ENCODE measurements around the gene ARHGAP45.

ARHGAP45 gene

GRCh38 chr19:1070576-1070930 is 3.6 kb downstream of the ARHGAP45 start:
- Histone ChIP-seq H3K4me3 (ENCODE audit: low read length) (no peak overlapping the region), H3K9me3 (ENCODE audit: control insufficient read depth, insufficient read depth, low read length) (no peaks in the 10 kb centered on the region), H3K4me2 (ENCODE audit: low read length) (no peak overlapping the region), H4K20me1 (ENCODE audit: control insufficient read depth, insufficient read depth, low read depth, low read length) (no peaks in the 10 kb centered on the region), H3K36me3 (ENCODE audit: control insufficient read depth, low read length) (peaks cover 49% of the 10 kb centered on the region), H3F3A (ENCODE audit: control insufficient read depth, insufficient read depth) (peaks cover 19% of the 10 kb centered on the region), H3K79me2 (ENCODE audit: control insufficient read depth, low read length) (peaks cover 65% of the 10 kb centered on the region), H3K4me1 (ENCODE audit: control insufficient read depth, low read length) (peaks cover 51% of the 10 kb centered on the region), H3K9me2 (replicated peaks; ENCODE audit: control insufficient read depth, low read length) (no peaks in the 10 kb centered on the region), H3K27me3 (ENCODE audit: control insufficient read depth, low read length) (no peaks in the 10 kb centered on the region), H3K27ac (ENCODE audit: low read depth, low read length) (no peak overlapping the region)
- no peak for TF ChIP-seq CTCF (IDR thresholded peaks at IDR 0.05; ENCODE audit: low read depth, low read length, poor library complexity, severe bottlenecking)
- no peak for TF ChIP-seq EZH2phosphoT487 (IDR thresholded peaks at IDR 0.05; ENCODE audit: borderline replicate concordance, low read length)

GRCh38 chr19:1070931-1071791 is 4.2 kb downstream of the ARHGAP45 start:
- no peaks in the 10 kb centered on the region for H3K9me2 ChIP-seq (replicated peaks; ENCODE audit: control insufficient read depth, low read length)
- peaks cover 71% of the 10 kb centered on the region for H3K79me2 ChIP-seq (ENCODE audit: control insufficient read depth, low read length)
- H3K27me3 ChIP-seq (ENCODE audit: control insufficient read depth, low read length), result no peaks in the 10 kb centered on the region
- no peak overlapping the region for H3K4me3 ChIP-seq (ENCODE audit: low read length)
- no peak overlapping the region for H3K27ac ChIP-seq (ENCODE audit: low read depth, low read length)
- H3K4me2 ChIP-seq (ENCODE audit: low read length), result no peak overlapping the region
- peaks cover 23% of the 10 kb centered on the region for H3F3A ChIP-seq (ENCODE audit: control insufficient read depth, insufficient read depth)
- peaks cover 55% of the 10 kb centered on the region for H3K36me3 ChIP-seq (ENCODE audit: control insufficient read depth, low read length)
- H3K4me1 ChIP-seq (ENCODE audit: control insufficient read depth, low read length), result peaks cover 54% of the 10 kb centered on the region
- TF ChIP-seq EZH2phosphoT487 (IDR thresholded peaks at IDR 0.05; ENCODE audit: borderline replicate concordance, low read length), result no peak
- TF ChIP-seq CTCF (IDR thresholded peaks at IDR 0.05; ENCODE audit: low read depth, low read length, poor library complexity, severe bottlenecking), result no peak
- no peaks in the 10 kb centered on the region for H3K9me3 ChIP-seq (ENCODE audit: control insufficient read depth, insufficient read depth, low read length)
- H4K20me1 ChIP-seq (ENCODE audit: control insufficient read depth, insufficient read depth, low read depth, low read length), result no peaks in the 10 kb centered on the region

GRCh38 chr19:1072371-1073015 is 5.5 kb downstream of the ARHGAP45 start:
- no peak overlapping the region for H3K4me3 ChIP-seq (ENCODE audit: low read length)
- peaks cover 64% of the 10 kb centered on the region for H3K36me3 ChIP-seq (ENCODE audit: control insufficient read depth, low read length)
- no peaks in the 10 kb centered on the region for H4K20me1 ChIP-seq (ENCODE audit: control insufficient read depth, insufficient read depth, low read depth, low read length)
- TF ChIP-seq CTCF (IDR thresholded peaks at IDR 0.05; ENCODE audit: low read depth, low read length, poor library complexity, severe bottlenecking), result no peak
- no peak for TF ChIP-seq EZH2phosphoT487 (IDR thresholded peaks at IDR 0.05; ENCODE audit: borderline replicate concordance, low read length)
- peaks cover 74% of the 10 kb centered on the region for H3K79me2 ChIP-seq (ENCODE audit: control insufficient read depth, low read length)
- peaks cover 60% of the 10 kb centered on the region for H3K4me1 ChIP-seq (ENCODE audit: control insufficient read depth, low read length)
- H3K9me2 ChIP-seq (replicated peaks; ENCODE audit: control insufficient read depth, low read length), result no peaks in the 10 kb centered on the region
- H3K27ac ChIP-seq (ENCODE audit: low read depth, low read length), result no peak overlapping the region
- no peaks in the 10 kb centered on the region for H3K9me3 ChIP-seq (ENCODE audit: control insufficient read depth, insufficient read depth, low read length)
- no peak overlapping the region for H3K4me2 ChIP-seq (ENCODE audit: low read length)
- peaks cover 30% of the 10 kb centered on the region for H3F3A ChIP-seq (ENCODE audit: control insufficient read depth, insufficient read depth)
- no peaks in the 10 kb centered on the region for H3K27me3 ChIP-seq (ENCODE audit: control insufficient read depth, low read length)

All from DOHH2 (cell line).